HTR-8/SVneo (cell line): Measurements from ENCODE around the gene ANKRD13D.

ENCODE experiments used
- DNase-seq: peaks from one replicate; pipeline ENCODE4 v3.0.0; 2011; ENCODE audit warnings: low spot score, mixed read lengths; ENCODE audit not compliant: insufficient read length
- FAIRE-seq: peaks from 2 replicates; lab custom pipeline; 2011; peaks lifted over from hg19 to GRCh38; lab: Jason Lieb, UNC

ANKRD13D gene

GRCh38 chr11:67284811-67285540 lies 4.1 kb upstream of the ANKRD13D start:
- no peak for FAIRE-seq
- no peak for DNase-seq

GRCh38 chr11:67285541-67286498 lies 3.3 kb upstream of the ANKRD13D start:
- FAIRE-seq (peak; percentile 58), DNase-seq (no peak)

DNA sequence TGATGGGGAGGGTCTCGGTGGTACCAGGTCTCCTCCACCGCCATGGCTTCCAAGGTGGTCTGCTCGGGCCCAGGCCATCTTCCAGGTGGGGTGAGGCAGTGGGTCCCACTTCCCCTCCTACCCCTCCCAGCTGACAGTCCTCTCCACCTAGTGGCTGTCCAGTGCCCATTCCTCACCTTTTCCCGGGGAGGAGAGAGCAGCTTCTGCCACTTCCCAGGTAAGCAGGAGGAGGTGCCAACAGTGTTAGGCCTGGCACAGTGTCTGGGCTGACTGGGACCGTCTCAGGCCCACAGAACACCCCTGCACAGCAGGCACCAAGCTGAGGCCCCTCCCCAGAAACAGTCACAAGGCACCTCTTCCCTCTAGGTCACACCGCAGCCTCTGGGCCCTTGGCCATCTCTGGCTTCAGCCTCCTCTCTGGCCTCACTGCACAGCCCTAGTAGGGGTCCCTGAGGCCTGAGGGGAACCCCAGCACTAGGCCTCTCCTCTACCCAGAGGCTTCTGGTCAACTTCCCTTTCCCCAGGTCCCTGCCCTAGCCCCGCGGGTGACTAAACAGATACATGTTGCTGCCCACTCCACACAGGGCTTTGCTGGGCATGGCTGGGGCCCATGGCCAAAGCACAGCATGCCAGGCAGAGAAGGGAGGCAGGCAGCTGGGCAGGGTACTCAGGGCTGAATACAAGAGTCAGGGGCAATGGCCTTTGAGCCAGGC lies 2.3 kb upstream of the ANKRD13D start:
- DNase-seq (no peak), FAIRE-seq (peak; percentile 88)

- DNase-seq (no peak), FAIRE-seq (no peak)
Observed at GRCh38 chr11:67287355-67288197, 1.5 kb upstream of the ANKRD13D start.

GRCh38 chr11:67288198-67288451 lies 978 bp upstream of the ANKRD13D start:
- no peak for DNase-seq
- FAIRE-seq = no peak

GRCh38 chr11:67288452-67289225 lies 464 bp upstream of the ANKRD13D start:
- peak; percentile 99 for FAIRE-seq
- DNase-seq = peak; percentile 99

GRCh38 chr11:67289651-67290479 lies 762 bp downstream of the ANKRD13D start:
- no peak for FAIRE-seq
- no peak for DNase-seq

DNA sequence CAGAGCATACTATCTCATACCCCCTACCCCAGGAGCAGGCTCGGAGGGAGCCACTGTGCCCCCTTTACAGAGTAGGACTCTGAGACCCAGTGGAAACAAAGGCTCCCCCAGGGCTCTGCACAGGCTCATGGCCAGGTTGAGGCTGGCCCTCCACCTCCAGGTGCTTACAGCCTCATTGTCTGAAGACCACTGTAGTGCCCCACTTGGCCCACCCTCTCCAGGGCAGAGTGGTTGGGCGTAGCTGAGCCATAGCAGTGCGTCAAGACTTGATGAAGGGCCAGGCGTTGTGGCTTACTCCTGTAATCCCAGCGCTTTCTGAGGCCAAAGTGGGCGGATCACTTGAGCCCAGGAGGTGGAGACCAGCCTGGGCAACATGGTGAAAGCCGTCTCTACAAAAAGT lies 1.7 kb downstream of the ANKRD13D start:
- FAIRE-seq (no peak), DNase-seq (no peak)

DNA sequence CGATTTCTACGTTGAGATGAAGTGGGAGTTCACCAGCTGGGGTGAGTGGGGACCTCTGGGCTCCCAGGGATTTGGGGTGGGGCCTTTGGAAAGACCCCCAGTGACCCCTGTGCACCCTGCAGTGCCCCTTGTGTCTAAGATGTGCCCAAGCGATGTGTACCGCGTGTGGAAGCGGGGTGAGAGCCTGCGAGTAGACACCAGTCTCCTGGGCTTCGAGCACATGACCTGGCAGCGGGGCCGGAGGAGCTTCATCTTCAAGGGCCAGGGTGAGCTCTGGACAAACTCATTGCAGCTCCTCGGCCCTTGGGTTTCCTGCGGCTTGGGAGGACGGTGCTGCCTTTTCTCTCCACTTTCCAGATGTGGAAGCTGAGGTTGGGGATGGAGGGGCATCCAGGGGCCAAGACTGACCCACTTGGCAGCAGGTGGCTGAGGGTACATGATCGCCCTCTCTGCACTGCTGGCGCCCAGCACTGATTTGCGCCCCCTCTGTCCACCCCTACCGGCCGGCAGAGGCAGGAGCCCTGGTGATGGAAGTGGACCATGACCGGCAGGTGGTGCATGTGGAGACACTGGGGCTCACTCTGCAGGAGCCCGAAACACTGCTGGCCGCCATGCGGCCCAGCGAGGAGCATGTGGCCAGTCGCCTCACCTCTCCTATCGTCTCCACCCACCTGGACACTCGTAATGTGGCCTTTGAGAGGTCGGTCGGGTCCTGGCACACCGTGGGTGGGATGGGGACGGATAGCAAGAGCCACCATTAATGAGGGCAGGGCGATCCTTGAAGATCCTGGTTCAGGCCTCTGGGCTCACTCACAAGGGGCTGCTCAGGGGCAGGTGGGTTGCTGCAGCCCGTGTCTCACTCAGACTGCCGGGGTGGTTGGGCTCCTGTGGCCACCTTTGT lies 2.6 kb downstream of the ANKRD13D start:
- DNase-seq (no peak), FAIRE-seq (no peak)

- FAIRE-seq (no peak), DNase-seq (no peak)
Observed at GRCh38 chr11:67292671-67293070, 3.6 kb downstream of the ANKRD13D start.

DNA sequence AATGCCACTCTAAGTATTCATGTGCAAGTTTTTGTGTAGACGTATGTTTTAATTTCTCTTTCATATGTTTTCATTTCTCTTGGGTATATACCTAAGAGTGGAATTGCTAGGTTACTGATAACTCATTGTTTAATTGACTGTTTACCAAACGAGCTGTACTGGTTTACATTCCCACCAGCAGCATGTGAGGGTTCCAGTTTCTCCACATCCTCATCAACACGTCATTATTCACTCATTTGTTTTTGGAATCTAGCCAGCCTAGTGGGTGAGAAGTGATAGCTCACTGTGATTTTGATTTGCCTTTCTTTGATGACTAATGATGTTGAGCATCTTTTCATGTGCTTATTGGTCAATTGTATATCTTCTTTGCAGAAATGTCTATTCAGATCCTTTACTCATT lies 4.0 kb downstream of the ANKRD13D start:
- FAIRE-seq = no peak
- no peak for DNase-seq

DNA sequence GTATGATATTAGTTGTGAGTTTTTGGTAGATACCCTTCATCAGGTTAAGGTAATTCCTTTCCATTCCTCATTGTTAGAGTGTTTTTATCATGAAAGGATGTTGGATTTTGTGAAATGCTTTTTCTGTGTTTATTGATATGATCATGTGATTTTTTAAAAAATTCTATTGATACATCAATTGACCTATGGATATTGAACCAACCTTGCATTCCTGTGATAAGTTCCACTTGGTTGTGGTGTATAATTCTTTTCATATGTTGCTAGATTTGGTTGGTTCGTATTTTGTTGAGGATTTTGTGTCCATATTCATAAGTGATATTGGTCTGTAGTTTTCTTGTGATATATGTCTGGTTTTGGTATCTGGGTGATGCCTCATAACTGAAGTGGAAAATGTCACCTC lies 6.7 kb downstream of the ANKRD13D start:
- FAIRE-seq = no peak
- no peak for DNase-seq

DNA sequence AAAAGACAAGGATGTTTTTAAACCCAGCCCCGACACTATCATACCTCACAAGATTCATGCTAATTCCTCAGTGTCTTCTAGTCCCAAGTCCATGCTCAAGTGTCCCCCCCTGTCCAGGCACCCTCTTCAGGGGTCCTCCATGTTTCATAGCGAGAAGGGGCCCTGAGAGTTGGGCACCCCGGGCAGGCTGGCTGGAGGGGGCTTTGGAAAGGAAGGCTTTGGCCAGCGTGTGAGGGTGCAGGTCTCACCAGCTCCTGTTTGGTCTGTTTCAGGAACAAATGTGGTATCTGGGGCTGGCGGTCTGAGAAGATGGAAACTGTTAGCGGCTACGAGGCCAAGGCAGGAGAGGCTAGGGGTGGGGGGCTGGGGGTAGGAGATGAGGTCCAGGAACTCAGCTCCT lies 9.7 kb downstream of the ANKRD13D start:
- no peak for FAIRE-seq
- DNase-seq = no peak

- DNase-seq (no peak), FAIRE-seq (peak; percentile 31)
Observed at GRCh38 chr11:67299471-67300191, 10.5 kb downstream of the ANKRD13D start.

- DNase-seq = no peak
- peak; percentile 31 for FAIRE-seq
Observed at GRCh38 chr11:67300256-67300755, 11.2 kb downstream of the ANKRD13D start.

DNA sequence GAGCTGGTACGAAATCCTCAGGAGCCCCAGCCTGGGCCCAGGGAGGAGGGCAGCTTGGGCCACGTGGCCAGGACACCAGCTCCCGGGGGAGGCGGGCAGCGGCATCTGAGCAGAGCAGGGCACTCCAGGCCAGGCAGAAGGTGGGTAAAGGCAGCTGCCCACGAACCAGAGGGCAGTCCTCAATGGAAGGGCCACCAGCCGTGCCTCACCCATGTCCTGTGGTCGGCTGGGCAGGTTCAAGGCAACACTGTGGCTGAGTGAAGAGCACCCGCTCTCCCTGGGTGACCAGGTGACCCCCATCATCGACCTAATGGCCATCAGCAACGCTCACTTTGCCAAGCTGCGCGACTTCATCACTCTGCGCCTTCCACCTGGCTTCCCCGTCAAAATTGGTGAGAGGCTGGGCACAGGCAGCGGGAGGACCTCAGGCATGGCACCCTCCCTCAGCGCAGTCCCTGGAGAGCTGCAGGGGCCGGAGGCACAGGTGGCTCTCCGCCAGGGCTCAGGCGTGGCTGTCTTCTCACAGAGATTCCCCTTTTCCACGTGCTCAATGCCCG lies 11.7 kb downstream of the ANKRD13D start:
- no peak for DNase-seq
- FAIRE-seq = peak; percentile 31
